ENCODE results near the gene SNX32.
A peak's percentile ranks its signal among the peaks of the same experiment; 100 is the strongest.

SNX32 gene

DNA sequence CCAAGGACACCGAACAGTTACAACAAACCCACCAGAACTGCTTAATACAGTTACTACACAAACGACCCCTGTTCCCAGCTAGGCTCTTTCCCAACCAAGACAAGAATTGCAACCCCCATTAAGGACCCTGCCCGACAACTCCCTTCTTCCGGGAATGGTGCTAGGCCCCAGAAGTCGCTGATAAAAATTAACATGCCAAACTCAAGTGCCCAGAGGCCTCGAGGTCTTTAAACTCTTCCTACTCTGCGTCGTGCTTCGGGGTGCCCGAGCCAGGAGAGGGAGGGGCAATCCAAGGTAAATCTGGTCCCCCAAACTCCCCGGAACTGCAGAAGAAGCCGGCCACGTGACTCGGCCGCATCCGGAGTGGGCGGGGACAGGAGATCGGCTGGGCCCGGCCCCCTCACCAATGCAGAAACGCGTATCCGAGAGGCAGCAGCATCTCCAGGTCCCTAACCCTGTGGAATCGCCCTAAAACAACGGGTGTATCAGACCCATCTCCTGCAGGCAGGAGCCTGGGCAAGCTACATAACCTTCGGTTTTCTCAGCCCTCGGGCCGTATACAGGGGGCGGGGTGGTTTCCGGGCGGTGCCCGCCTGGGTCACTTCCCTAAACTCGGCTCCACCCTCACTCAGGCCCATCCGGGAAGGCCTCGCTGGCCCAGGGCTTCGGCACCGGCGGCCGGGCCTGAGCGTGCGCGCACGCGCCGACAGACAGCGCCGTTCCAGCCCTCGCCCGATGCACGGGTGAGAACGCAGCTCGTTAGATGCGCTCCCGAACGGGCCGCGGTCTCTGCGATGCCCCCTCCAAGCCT, 23.1 kb downstream of the SNX32 start:
- peak overlapping the region; percentile 96 for H3K4me3 ChIP-seq (ENCODE audit: low read depth, low read length)
- in situ Hi-C loops (cut with HindIII; ENCODE audit: low sequenced_read_pairs) = no loop called here
- no peak for DNase-seq (ENCODE audit: low read depth)
- TF ChIP-seq, protein P1, sequence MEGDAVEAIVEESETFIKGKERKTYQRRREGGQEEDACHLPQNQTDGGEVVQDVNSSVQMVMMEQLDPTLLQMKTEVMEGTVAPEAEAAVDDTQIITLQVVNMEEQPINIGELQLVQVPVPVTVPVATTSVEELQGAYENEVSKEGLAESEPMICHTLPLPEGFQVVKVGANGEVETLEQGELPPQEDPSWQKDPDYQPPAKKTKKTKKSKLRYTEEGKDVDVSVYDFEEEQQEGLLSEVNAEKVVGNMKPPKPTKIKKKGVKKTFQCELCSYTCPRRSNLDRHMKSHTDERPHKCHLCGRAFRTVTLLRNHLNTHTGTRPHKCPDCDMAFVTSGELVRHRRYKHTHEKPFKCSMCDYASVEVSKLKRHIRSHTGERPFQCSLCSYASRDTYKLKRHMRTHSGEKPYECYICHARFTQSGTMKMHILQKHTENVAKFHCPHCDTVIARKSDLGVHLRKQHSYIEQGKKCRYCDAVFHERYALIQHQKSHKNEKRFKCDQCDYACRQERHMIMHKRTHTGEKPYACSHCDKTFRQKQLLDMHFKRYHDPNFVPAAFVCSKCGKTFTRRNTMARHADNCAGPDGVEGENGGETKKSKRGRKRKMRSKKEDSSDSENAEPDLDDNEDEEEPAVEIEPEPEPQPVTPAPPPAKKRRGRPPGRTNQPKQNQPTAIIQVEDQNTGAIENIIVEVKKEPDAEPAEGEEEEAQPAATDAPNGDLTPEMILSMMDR (IDR thresholded peaks at IDR 0.05; ENCODE audit: low read depth, low read length, missing control alignments) = no peak

DNA sequence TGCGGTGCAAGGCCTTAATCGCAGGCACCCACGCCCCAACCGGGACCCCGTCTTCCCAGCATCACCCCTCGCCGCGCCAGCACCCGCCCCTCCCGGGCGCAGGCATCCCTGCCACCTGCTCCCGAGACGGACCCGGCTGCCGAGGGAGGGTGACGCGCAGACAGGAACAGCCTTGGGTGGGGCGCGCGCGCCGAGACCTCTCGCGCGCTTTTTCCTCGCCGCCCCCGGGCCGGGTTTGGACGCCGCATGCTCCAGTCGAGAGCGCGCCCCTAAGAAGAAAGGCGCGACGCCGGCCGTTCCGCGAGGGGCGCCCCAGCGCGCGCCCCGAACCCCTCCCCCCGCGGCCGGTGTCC, 23.7 kb downstream of the SNX32 start:
- TF ChIP-seq, protein P1 (IDR thresholded peaks at IDR 0.05; ENCODE audit: low read depth, low read length, missing control alignments) = no peak
- no peak for DNase-seq (ENCODE audit: low read depth)
- H3K4me3 ChIP-seq (ENCODE audit: low read depth, low read length) = peak overlapping the region; percentile 96
- in situ Hi-C loops (cut with HindIII; ENCODE audit: low sequenced_read_pairs) = no loop called here

DNA sequence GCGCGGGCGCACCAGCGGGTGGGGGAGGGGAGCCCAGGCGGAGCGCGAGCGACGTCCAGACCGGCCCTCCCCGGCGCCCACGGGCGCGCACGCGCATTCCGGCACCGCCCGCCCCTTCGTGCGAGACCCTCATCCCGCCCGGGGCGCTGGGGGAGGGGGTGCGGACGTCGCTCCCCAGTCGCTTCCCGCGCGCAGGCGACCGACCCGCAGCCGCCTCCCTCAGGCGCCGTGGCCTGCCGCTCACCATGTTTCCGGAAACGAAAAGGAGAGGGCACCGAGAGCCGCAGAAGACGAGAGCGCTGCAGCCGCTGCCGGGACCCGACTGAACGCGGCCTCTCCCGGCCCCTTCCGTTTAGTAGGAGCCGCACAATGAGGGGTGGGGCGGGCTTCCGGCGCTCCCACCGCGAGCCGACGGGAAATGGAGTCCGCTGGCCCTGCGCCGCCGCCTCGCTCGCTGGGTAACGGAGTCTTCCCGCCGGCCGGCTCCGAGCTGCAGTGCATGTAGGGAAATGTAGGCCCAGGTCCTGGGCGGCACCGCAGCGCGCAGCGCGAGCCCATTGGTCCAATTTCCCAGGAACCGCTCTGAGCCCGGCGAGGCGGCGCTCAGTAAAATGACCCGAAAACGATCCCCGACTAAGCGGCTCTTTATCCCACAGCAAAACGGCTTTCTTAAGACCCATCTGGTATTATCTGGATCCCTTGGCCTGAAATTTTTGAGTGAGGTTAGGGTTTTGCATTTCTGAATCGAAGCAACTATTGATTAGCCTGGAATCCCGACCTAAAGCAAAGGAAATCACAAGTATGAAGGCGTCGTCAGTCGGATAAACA, 24.3 kb downstream of the SNX32 start, which contains the start of gene CFL1:
TSS of gene CFL1 (minus strand) at position 328 of the 828 bp plus-strand sequence. CDS start at position 247, 81 bp downstream.
- DNase-seq (ENCODE audit: low read depth) = peak; percentile 92
- H3K4me3 ChIP-seq (ENCODE audit: low read depth, low read length) = peak within 1 kb of the TSS; percentile 96
- in situ Hi-C loops (cut with HindIII; ENCODE audit: low sequenced_read_pairs) = no loop called here
- TF ChIP-seq, protein P1 (IDR thresholded peaks at IDR 0.05; ENCODE audit: low read depth, low read length, missing control alignments) = no peak

DNA sequence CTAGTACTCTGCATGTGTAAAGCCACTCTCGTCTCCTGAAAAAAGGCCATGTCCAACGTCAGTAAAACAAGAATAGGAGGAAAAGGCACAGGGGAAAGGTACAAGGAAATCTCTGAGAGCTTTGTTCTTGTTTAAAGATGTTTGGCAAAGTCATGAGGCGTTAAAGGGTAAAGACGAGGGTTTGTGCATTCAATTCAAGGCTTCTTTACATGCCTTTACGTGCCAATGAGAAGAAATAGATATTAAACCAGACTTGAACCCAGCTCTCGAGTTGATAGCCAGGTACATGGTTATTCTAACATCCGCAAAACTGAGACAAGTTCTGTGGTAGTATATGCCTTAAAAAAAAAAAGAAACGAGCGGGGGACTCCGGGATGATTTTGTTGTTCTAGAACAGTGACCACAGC, 24.9 kb downstream of the SNX32 start:
- DNase-seq (ENCODE audit: low read depth) = no peak
- in situ Hi-C loops (cut with HindIII; ENCODE audit: low sequenced_read_pairs) = no loop called here
- peak overlapping the region; percentile 96 for H3K4me3 ChIP-seq (ENCODE audit: low read depth, low read length)
- TF ChIP-seq, protein P1 (IDR thresholded peaks at IDR 0.05; ENCODE audit: low read depth, low read length, missing control alignments) = no peak

DNA sequence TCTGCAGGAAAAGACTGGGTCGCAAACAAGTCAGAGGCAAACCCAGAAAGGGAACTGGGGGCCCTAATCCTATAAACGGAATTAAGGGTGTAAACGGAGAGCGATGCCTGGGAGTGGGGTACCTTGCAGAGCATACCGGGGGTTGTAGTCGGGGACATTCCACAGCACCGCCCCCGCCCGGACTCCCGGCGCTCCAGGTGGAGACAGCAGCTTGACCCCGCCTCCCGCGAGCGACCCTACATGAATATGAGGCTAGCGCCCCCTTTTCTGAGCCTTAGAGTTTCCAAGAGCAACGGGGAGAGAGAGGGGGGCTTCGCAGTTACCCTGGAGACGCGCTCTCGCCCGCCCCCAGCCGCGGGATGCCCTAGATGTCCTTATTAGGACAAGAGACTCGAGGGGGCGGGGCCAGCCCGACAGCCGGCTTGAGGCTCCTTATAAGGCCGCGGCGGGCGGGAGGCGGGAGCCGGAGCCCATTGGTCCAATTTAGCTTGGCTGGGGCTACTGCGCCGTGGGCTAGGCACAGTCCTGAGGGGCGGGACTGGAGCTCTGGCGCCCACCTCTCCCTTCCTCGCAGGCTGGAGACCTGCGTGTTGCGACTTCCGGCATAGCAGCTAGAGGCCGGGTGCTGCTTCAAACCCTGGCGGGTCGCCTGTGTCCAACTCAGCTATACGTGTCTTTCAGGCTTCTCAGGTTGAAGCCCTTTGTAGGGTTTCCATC, 25.5 kb downstream of the SNX32 start:
- in situ Hi-C loops (cut with HindIII; ENCODE audit: low sequenced_read_pairs) = no loop called here

More for the DNA sequence above, 25.5 kb downstream of the SNX32 start:
- peak overlapping the region; percentile 96 for H3K4me3 ChIP-seq (ENCODE audit: low read depth, low read length)
- peak; percentile 97 for DNase-seq (ENCODE audit: low read depth)
- TF ChIP-seq, protein P1 (IDR thresholded peaks at IDR 0.05; ENCODE audit: low read depth, low read length, missing control alignments) = peak; percentile 27
